ENCODE measurements around the gene TNPO1.

- no peak for TF ChIP-seq POLR2A (IDR thresholded peaks at IDR 0.05; ENCODE audit: low read depth, low read length)
- TF ChIP-seq TAF1 (IDR thresholded peaks at IDR 0.05; ENCODE audit: borderline replicate concordance, low read depth, low read length): no peak
- no peak for TF ChIP-seq POLR2AphosphoS5 (IDR thresholded peaks at IDR 0.05; ENCODE audit: low read depth, low read length)
Measured at GRCh38 chr5:72860499-72860898, 44.0 kb downstream of the TNPO1 start.

Measured in GM12892 (cell line).